ENCODE results near the gene CYFIP1. TPM values are rescaled to one million over a fixed set of nuclear protein-coding genes. Genes with fewer than 3 reads are reported as not detected.

Gene CYFIP1
- total and polyA plus RNA-seq, 2 of the 8 experiments (the other 6 are each of a cell fraction or from before 2014, with no cell fraction given): 38.6 to 81.7 TPM

DNA sequence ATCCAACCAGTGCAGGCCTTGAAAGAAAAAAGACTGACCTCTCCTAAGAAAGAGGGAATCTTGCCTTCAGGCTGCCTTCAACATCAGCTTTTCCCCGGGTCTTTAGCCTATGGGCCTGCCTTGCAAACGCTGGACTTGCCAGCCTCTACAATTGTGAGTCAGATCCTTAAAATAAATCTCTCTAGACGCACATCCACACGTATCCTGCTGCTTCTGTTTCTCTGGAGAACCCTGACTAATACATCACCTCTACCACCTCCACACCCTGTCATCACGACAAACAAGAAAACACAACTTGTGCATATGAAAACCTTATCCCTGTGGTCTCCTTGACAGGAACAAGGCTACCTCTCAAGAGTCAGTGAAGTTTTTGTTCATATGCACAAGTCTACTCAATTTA lies 11.8 kb downstream of the CYFIP1 start:
- DNase-seq (ENCODE audit: low read depth in 1 of 2, low spot score in 2 of 2) (no peak), FAIRE-seq (no peak)
- no peak overlapping the region for H2BK20ac ChIP-seq (ENCODE audit: low read length)
- peaks cover 0 to 9% (median 3%) of the 10 kb centered on the region in 4 experiments; a peak in 5 of 7 replicates for H3K4me1 ChIP-seq (replicated peaks in 1 of 4; ENCODE audit: control insufficient read depth in 3 of 4, insufficient read depth in 4 of 4, low read length in 3 of 4)
- no peaks in the 10 kb centered on the region for H3K27me3 ChIP-seq (replicated peaks in 1 of 4; ENCODE audit: control insufficient read depth in 3 of 4, extremely low read depth in 1 of 4, insufficient read depth in 3 of 4, low read length in 3 of 4)
- H3K9me3 ChIP-seq (ENCODE audit: insufficient read depth in 2 of 2, low read depth in 1 of 2, low read length in 1 of 2): no peaks in the 10 kb centered on the region
- H2BK15ac ChIP-seq (ENCODE audit: low read length): no peak overlapping the region
- no peak overlapping the region for H3K23ac ChIP-seq (ENCODE audit: insufficient read length)
- peaks cover 18% of the 10 kb centered on the region for H3K79me1 ChIP-seq (ENCODE audit: low read depth, low read length)
- no peak overlapping the region for H3K14ac ChIP-seq (ENCODE audit: insufficient read length)
- no peak overlapping the region for H2BK5ac ChIP-seq (ENCODE audit: low read depth, low read length)
- TF ChIP-seq SP4 (IDR thresholded peaks at IDR 0.05; ENCODE audit: low read length) (no peak), TAF7 (optimal IDR thresholded peaks at IDR 0.05; ENCODE audit: borderline replicate concordance, low read depth, low read length) (no peak), NRF1 (IDR thresholded peaks at IDR 0.05; ENCODE audit: low read depth, low read length) (no peak), CHD1 (IDR thresholded peaks at IDR 0.05; ENCODE audit: low read depth, low read length) (no peak), CBX8 (IDR thresholded peaks at IDR 0.05; ENCODE audit: borderline replicate concordance, low read depth, low read length) (no peak), EGR1 (IDR thresholded peaks at IDR 0.05; ENCODE audit: borderline replicate concordance, low read depth, low read length) (no peak), TEAD4 (IDR thresholded peaks at IDR 0.05; ENCODE audit: low read depth, low read length) (no peak), SAP30 (IDR thresholded peaks at IDR 0.05; ENCODE audit: insufficient read depth, insufficient replicate concordance, low read length) (no peak), GTF2F1 (IDR thresholded peaks at IDR 0.05; ENCODE audit: borderline replicate concordance, low read depth, low read length) (no peak), SIX5 (IDR thresholded peaks at IDR 0.05; ENCODE audit: low read depth, low read length) (no peak), KDM1A (IDR thresholded peaks at IDR 0.05; ENCODE audit: borderline replicate concordance, low read length) (no peak), RAD21 (IDR thresholded peaks at IDR 0.05 in 1 of 2, conservative IDR thresholded peaks at IDR 0.05 in 1 of 2; ENCODE audit: low read depth in 2 of 2, low read length in 2 of 2) (no peak), ZNF274 (IDR thresholded peaks at IDR 0.05; ENCODE audit: borderline replicate concordance, extremely low read depth, low read length) (no peak)
- TF ChIP-seq, protein P1, sequence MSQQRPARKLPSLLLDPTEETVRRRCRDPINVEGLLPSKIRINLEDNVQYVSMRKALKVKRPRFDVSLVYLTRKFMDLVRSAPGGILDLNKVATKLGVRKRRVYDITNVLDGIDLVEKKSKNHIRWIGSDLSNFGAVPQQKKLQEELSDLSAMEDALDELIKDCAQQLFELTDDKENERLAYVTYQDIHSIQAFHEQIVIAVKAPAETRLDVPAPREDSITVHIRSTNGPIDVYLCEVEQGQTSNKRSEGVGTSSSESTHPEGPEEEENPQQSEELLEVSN (IDR thresholded peaks at IDR 0.05): no peak
- no peak overlapping the region for H3K27ac ChIP-seq (ENCODE audit: low read depth, low read length)
- no peak overlapping the region for H3K18ac ChIP-seq (ENCODE audit: extremely low read depth, low read length)
- peaks cover 9 to 15% of the 10 kb centered on the region in 2 experiments for H4K20me1 ChIP-seq (replicated peaks in 1 of 2; ENCODE audit: control insufficient read depth in 1 of 2, insufficient read depth in 2 of 2, low read length in 2 of 2)
- H2BK120ac ChIP-seq (replicated peaks; ENCODE audit: low read depth, low read length): no peak overlapping the region
- WGBS, 2 experiments (ENCODE audit: extremely low coverage in 1 of 2, insufficient coverage in 1 of 2, insufficient read length in 1 of 2, insufficient replicate concordance in 2 of 2, low coverage in 1 of 2, low lambda C conversion rate in 2 of 2, missing lambda C conversion rate in 1 of 2): 91% methylated on average over 5 of the region's 5 CpGs; no CpG with 5 or more reads in 1 of the 2 experiments
- POLR2A ChIA-PET (ENCODE audit: partially characterized antibody): interaction anchor here (2.7 kb wide), 1 partner anchor 10 kb away, joined by 7 read pairs; no protein-coding TSS in a partner anchor
- H3K36me3 ChIP-seq (ENCODE audit: control insufficient read depth in 2 of 4, insufficient read depth in 4 of 4, low read length in 3 of 4): no peaks in the 10 kb centered on the region
- H3K56ac ChIP-seq (replicated peaks; ENCODE audit: insufficient read length, low read depth, low read length): no peak overlapping the region
- CTCF ChIA-PET (ENCODE audit: partially characterized antibody): no interaction called here
- no peaks in the 10 kb centered on the region; the same call in 1 of the 2 replicates for H3K23me2 ChIP-seq (ENCODE audit: low read depth, low read length)
- H2AFZ ChIP-seq (ENCODE audit: low read length): no peak overlapping the region
- no peak overlapping the region for H4K91ac ChIP-seq (replicated peaks; ENCODE audit: insufficient read length, low read length)
- H2AK5ac ChIP-seq (ENCODE audit: low read depth, low read length): no peak overlapping the region
- H2BK12ac ChIP-seq (ENCODE audit: low read depth, low read length): no peak overlapping the region
- H3K4ac ChIP-seq (replicated peaks; ENCODE audit: insufficient read length, low read depth, low read length): no peak overlapping the region
- H3K79me2 ChIP-seq (ENCODE audit: control insufficient read depth in 1 of 2, insufficient read depth in 2 of 2, low read length in 2 of 2): peaks cover 0 to 58% of the 10 kb centered on the region in 2 experiments; a peak in 2 of 4 replicates
- H4K5ac ChIP-seq (ENCODE audit: insufficient read length, low read depth, low read length): no peak overlapping the region
- H3K9ac ChIP-seq (replicated peaks in 1 of 4; ENCODE audit: extremely low read depth in 1 of 4, low read depth in 3 of 4, low read length in 3 of 4): no peak overlapping the region
- H3K4me2 ChIP-seq (ENCODE audit: insufficient read depth in 1 of 2, low read depth in 2 of 2, low read length in 2 of 2): no peak overlapping the region
- H4K8ac ChIP-seq (ENCODE audit: extremely low read depth, insufficient read depth, low read length): no peak overlapping the region
- no peak overlapping the region for H3K4me3 ChIP-seq (ENCODE audit: extremely low read depth in 1 of 4, insufficient read depth in 2 of 4, low read depth in 3 of 4, low read length in 4 of 4)

All from H1 (cell line).